DMS53 treated with DMSO at 0.1 percent for 48 hours (cell line): ENCODE results near the gene THBD.

Source experiments
- DNase-seq: peaks from one replicate; lab custom pipeline; 2025; ENCODE audit not compliant: unreplicated experiment; lab: John Stamatoyannopoulos, UW

Gene THBD

DNA sequence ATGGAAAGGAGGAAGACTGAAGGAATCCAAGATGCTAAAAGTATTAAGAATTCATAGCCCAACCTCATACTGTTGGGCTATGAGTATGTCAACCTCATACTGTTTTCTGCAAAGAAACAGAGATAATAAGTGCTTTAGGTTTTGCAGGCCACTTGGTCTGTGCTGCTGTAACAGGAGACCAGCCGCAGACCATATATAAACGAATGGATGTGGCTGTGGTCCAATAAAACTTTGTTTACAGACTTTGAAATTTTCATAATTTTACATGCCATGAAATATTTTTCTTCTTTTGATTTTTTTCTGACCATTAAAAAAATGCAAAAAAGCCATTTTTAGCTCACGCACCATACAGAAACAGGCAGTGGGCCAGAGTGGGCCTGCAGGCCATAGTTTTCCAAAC is 13.7 kb upstream of the THBD start:
- no peak for DNase-seq

DNA sequence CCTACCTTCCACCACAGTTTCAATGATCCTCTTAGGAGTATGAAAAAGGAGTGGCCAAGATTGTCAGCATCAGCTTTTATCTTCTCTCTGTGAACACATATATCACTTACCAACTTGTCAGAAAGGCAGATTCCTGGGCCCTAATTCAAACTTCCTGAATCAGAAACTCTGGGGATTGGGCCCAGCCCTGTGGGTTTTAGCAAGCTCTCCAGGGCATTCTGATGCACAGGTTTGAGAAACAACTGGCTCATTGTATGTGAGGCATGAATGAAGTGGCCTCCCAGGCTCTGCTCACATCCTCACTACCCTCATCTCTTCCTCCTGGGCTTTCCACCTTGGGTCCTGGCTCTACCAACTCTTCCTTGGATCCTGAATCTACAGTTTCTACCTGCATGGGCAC is 13.2 kb upstream of the THBD start:
- DNase-seq = no peak

DNA sequence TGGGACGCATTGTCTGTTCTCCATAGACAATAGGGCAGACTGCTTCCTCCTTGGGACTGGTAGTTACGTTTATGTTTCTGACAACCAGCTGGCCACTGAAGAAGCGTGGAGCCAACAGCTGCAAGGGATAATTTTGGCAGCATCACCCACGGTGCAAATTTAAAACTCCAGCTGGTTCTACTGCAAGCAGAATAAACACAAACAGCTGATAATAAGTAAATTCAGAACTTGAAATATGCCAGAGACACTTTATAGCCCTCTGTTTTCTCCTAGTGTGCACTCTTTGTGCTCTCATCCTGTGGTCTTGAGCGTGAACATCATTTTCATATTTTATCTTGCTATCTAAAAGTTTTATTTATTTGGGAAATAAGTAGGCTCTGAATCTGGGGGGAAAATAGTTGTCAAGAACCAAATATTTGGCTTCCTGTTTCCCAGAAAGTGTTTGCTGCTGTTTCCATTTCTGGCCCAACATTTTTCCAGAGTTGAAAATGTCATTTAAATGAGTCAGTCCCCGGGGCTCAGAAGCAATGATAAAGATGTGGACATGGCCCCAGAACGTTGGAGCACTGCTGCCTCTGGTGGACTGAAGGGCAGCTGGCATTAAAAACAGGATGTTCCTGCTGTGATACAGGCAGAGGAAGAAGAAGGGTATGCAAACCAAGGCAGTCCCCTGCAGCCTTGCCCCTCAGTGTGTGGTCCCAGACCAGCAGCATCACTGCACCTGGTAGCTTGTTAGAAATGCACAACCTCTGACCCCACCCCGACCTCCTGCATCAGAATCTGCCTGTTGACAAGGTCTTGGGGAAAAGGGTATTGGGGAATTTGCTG is 12.5 kb upstream of the THBD start:
- DNase-seq = no peak

DNA sequence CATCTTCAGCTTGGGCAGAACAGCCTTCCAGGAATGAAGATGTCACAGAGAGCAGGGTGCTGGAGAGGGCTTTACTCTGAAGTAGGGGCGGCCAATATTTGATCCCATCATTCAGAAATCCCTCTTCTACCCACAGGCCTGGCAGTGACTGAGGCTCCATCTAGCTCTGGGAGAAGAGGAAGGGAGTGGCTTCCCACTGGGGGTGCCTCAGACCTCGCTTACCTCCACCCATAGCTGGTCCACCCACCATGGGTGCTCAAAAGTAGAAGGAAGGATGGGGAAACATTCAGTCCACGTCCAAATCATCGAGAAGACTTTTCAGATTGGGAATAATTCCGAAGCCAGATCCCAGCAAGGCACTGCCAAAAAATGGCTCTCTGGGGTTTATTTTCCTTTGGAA is 11.8 kb upstream of the THBD start:
- no peak for DNase-seq

DNA sequence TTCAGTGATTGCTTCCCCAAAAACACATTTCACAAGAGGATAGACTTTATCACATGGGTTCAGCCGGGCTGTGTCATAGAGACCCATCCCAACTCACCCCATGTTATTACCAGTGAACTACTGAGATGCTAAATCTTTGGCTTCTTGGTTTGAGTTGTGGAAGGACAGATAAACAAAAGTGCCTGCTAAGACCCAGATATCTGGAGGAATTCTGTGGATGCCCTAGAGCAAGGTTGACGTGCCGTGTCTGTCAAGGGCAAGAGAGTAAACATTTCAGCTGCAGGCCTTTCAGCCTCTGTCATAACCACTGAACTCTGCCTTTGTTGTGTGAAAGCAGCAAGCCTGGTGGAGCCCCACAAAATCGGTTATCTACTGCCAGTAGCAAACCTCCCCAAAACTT is 11.2 kb upstream of the THBD start:
- no peak for DNase-seq

DNA sequence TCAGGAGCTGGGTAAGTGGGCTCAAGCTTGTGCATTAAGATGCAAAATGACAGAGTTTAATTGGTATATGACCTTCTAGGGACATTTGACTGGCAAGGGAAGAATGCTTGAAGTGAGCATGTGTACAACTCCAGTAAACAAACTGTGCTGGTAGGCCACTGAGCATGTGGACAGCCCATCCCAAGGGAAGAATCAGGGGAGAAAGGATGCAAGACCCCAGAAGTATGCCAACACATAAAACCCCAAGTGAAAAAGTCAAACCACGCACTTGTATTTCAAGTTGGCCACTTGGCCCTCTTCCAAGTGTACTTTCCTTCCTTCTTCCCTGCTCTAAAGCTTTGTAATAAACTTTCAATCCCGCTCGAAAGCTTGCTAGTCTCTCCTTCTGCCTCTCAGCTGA is 10.4 kb upstream of the THBD start:
- no peak for DNase-seq

DNA sequence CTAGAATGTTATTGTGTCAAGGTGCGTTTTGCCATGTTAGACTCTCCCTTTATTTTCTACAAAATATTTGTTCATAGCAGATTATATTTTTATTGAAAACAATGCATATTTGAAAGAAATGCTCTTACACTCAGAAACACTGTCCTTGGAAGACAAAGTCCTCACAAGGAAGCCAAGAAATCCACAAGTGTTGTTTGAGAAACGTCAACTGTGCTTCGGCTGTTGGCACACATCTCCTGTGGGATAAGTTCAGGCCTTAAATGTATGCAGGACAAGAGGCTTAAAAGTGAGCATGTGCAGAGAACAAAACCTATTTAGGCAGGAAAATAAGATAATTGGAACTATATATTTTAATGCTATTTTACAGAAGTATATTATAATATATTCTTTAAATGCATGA is 9.5 kb upstream of the THBD start:
- no peak for DNase-seq

DNA sequence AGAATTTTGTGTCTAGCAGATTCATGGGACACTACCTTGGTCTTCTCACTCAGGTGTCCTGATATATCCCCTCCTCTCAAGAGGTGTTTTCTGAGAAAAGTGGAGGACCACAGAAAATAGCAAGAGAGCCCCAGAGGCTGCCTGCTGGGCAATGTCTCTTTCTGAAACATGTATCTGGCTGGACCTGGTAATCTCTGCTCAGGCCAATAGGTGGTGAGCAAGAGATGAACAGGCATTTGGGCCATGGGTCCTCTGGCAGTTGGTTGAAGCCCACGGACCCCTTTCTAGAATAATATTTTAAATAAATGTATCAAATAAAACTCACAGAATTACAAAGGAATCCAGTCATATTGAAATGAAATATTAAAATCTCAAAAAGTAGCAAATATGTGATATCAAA is 8.8 kb upstream of the THBD start:
- DNase-seq = no peak

DNA sequence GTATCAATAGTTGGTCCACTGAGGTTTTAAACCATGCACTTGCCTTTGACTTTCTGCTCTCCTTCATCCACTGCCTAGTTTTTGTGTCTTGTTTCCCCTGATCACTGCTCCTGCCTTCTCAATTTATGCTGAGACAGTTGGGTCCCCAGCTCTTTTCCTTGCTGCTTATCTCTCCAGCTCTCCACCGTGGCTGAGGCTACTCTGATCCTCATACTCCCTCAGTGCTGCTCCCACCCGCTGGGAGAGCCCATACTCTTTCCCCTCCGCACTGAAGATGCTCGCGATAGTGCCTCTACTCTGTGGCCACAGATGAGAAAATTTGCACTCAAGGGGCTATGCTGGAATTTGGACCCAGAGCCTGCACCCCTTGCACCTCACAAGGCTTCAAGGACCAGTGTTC is 3.4 kb upstream of the THBD start:
- DNase-seq = no peak

DNA sequence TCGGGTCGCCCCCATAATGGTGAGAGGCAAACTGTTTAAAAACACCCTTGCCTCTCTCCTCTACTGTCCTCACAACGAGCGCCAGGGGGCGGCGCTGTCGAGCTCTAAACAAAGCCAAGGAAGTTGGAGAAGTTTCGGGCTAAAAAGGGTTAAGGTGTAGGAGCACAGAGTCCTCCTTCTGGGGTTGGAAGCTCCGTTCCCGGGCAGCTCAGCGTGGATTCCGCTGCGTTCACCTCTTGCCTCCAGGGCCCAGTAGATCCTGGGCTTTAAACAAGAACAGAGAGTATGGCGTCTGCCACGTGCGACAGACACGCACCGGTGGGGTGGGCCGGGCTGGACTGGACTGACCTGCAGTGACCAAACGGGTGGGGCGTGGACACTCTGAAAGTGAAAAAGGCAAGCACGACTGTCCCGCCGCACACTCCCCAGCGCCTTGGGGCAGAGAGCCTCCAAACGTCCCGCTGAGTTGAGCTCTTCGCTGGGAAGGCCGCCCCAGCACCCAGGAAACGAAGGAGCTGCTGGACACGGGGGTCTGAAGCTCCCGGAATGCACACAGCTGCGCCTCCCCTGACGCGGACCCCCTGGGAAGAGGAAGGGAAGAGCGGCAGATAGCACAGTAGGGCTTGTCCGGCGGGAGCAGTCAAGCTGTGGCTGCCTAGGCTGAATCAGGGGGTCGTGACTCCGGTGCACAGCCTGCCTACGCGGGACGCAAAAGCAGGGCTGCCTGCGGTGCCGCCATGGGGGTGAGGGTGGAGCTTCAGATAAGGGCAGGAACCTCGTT is 1.6 kb upstream of the THBD start:
- DNase-seq = no peak

DNA sequence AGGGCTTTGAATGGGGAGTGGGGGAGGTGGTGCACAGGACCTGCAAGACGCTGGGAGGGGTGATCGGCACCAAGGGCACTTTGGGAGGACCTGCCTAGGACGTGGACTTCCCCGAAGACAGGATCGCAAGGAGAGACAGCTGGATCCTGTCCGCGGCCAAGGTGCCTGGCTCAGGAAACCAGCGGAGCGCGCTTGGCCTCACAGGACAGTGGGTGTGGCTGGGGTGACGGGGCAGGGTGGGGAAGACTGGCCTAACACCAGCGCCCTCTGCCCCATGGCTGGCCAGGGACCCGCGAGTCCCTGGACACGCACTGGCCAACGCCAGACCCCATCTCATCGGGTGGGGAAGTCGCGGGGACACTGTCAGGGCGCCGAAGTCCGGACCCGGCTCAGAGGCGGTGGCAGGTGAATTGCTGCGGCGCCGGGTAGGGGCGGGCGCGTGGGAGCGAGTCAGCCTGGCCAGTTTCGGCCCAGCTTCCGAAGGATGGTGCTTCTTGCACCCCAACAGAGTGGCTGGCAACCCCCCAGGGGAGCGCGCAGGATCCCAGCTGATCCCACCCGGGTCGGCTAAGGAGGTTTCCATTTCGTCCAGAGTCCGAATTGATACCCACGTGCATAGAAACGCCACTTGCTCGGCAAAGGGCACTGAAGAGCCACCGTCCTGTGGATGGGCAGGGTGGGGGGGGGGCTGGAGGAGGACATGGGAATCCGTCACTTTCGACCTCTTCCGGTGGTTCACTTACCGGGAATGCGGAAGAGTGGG is 785 bp upstream of the THBD start:
- no peak for DNase-seq

DNA sequence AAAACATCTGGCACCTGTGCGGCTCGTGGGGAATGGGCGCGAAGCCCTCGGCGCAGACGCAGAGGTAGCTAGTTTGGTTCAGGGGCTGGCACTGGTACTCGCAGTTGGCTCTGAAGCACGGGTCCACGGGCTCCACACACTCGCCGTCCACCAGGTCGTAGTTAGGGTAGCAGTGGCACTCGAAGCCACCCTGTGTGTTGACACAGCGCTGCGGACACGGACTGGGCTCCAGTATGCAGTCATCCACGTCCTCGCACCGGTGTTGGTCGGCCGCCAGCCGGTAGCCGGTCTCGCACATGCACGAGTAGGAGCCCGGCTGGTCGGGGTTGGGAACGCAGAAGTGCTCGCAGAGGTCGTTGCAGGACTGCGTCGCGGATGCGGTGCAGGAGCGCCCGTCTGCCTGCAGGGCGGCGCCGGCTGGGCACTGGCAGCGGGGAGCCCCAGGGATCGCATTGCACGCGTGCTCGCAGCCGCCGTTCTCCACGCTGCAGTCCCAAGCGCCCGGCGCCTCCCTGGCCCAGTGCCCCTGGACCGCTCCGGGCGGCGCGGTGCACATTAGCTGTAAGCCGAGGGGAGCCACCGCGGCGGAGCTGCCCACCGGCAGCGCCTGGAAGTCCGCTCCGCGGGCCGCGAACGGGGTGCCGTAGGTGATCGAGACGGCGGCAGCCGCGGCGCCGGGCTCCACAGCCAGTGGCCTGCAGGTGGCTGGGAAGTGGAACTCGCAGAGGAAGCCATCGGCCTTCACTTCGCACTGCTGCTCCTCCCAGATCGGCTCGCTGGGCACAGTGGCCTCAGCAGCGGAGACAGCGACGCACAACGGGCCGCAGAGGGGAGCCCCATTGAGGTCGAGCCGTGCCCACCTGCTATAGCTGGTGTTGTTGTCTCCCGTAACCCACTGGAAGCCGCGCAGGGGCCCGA is 930 bp downstream of the THBD start:
- no peak for DNase-seq

DNA sequence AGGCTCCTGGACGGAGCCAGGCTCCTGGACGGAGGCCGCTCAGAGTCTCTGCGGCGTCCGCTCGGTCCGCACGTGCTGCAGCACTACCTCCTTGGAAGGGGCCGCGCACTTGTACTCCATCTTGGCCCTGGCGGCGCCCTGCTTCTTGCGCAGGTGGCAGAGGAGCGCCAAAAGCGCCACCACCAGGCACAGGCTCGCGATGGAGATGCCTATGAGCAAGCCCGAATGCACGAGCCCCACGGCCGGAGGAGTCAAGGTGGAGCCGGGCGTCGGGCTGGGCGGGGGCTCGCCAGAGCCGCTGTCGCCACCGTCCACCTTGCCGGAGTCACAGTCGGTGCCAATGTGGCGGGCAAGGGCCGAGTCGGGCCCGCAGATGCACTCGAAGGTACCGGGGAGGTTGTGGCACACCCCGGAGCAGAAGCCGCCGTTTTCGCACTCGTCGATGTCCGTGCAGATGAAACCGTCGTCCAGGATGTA is 1.7 kb downstream of the THBD start:
- no peak for DNase-seq

DNA sequence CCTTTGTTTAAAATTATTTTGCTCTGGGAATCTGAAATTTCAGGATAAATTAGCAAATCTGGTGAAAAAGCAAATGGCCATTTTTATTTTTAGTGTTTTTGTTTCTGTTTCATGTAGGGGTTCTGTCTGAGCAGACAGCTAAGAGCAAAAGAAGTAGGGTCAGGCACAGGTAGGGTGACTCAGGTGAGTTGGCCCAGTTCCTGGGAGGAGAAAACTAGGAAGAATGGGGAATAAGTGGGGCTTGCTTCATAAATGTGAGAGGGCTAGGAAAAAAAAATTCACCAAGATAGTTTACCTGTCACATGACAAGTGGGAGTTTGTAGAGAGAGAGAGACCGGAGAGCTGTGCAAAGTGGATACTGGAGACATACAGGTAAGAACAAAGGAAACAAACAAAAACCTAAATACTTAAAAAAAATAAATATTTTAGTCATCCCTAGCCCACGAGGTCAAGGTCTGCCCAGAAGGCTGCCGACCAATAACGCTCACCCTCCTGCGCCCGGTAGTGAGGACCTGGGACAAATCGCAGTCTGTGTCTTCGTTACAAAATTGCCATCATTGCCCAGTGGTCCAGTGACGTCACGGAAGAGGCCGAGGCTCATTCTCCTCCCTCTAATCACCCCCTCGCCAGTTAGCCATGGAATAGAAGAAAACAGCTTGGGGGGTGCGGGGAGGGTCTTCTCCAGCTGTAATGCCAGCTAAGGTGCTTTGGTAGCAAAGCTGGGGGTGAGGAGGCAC is 2.3 kb downstream of the THBD start:
- no peak for DNase-seq

DNA sequence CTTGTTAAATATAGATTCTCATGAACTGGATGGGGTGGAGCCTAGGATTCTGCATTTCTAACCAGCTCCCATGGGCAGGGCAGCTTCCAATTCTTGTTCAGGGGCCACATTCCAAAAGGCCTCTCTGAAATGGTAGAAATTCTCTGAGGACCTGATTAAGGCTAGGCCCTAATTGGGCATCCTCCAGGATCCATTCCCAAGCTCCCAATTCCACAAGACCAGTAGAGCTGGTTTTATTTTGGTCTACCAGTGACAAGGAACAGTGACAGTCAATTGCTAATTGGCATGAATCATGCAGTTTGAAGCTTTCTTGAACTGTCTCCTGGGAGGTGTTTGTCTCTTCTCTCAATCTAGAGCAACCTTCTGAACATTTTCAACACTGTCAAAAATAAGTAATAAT is 3.0 kb downstream of the THBD start:
- DNase-seq = no peak

DNA sequence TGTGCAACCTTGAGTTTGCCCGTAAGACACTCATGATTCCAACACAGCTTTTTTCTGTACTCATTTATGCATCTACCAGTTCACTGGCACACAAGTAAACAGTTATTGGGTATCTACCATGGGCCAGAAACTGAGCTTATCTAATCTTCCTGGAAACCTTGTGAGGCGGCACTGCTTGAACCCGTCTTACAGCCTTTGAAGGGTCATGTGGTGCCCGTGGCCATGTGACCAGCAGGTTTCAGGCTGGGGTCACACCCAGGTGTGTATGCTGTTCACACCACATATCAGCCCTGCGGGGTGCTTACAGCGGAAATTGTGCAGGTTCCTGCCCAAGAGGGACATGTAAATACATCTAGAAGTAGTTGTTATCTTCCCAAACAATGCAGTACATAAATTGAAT is 6.1 kb downstream of the THBD start:
- no peak for DNase-seq

DNA sequence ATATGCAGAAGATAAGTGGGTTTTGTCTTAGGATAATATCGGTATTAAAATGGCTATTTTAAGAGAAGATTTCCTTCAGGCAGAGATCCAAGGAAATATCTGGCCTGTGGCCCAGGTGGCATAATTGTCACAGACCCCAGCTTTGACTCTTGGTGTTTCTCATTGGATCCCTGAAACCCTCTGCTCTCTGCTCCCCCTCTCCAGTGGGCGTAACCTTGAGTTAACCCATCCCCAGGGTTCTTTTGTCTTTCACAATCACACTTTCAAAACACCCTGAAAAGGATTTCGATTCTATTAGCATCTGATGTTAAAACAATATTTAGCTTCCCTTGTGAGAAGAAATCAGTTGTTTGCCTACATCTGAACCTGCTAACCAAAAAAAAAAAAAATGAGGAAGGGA is 7.2 kb downstream of the THBD start:
- DNase-seq = no peak

DNA sequence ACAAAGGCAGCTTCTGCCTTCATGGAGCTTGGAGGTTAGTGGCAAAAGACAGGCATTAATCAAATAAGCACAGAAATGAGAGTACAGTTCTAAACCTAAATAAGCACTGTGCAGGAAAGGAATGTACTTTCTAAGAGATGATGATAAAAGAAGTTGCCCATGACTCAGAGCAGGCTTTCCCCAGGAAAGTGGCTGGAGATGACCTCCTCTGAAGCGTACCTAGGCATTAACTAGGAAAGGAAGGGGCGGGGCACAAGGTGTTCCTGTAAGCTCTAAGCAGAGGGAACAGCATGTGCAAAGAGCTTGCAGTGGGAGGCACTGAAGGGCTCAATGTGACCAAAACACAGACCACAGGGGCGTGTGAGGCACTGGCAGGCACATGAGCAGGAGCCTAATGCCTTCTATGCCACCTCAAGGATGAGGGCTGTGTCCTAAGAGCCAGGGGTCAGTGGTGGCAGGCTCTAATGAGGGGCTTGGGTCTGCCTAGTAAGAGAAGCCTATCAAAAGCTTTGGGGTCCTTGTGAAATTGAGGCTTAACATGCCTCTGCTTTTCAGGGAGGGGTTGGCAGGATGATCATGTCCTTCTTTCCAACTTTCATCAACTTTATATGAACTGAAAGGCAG is 9.5 kb downstream of the THBD start:
- no peak for DNase-seq

DNA sequence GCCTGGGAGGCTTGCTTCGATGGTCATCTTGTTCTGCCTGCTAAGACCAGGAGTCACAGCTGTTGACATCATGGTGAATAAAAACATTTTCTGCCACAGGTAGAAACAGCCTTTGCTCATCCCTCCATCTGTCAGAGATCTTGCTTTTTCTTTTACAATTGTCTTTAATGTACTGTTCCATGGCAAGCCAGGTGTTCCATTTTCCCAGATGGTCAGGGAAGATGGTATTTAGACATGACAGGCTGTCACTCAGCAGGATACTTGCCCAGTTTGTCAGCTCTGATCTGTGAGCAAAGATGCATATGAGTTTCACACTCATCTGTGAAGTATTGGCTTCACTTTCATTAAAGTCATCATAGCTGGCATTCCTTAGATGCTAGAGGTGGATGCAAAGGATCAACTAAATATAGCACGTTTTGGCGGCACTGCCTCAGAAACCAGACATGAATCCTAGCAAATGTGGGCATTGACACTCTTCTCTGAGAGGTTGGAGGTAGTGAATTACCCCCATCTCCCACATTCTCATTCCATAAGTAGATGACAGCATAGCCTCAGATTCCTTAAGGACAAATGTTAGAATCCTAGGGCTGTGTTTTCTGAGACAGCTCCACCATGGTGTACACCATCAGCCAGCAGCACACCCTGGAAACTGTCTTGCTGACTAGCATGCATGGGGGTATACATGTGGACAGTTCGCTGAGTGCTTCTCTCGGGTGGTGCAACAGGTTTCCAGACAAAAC is 10.2 kb downstream of the THBD start:
- DNase-seq = no peak
